Fibroblast of peridontal ligament (primary cell): ENCODE data around the gene GLYATL1.
"Not testable (repeated sequence)": the region's sequence is repeated elsewhere in the genome, so short reads cannot be mapped to it uniquely, and the experiment has no call there.

ENCODE experiments used
- DNase-seq: peaks from one replicate; pipeline ENCODE4 v3.0.0-alpha.2; 2010; ENCODE audit errors: extremely low read depth

The GLYATL1 gene

GRCh38 chr11:58998480-58999290 lies 59.4 kb downstream of the GLYATL1 start:
- DNase-seq = no peak

GRCh38 chr11:58999291-58999680 lies 60.0 kb downstream of the GLYATL1 start:
- no peak for DNase-seq

GRCh38 chr11:59000003-59000402 lies 60.7 kb downstream of the GLYATL1 start:
- DNase-seq = no peak

GRCh38 chr11:59002006-59002405 lies 62.7 kb downstream of the GLYATL1 start:
- not testable (repeated sequence) for DNase-seq
